NB4 (cell line): ENCODE measurements around the gene CYP19A1.

Source experiments
- CTCF ChIP-seq: IDR thresholded peaks from one replicate; pipeline ENCODE4 v1.5.1; 2012; ENCODE audit warnings: low read depth, low read length
- POLR2A ChIP-seq: IDR thresholded peaks from 2 replicates; pipeline ENCODE4 v1.6.1; 2011; ENCODE audit warnings: mild to moderate bottlenecking; ENCODE audit not compliant: insufficient read length; ENCODE audit errors: extremely low read depth

DNA sequence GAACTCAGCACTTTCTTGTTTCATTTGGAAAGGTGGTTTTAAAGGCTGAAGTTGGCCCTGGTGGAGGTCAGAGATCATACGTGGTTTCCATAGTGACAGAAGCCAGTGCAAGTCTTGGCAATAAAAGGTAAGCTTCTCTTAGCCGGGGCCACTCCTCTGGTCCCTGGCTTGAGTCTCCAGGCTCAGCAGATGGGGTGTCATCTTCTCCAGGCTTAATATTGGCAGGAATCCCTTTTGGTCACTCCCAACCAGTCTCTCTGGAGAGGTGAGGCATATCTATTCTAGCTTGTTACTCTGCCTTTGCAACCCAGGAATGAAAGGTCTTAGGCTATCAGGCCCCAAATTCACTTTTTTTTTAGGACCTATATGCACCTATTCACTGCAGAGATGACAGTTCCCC is 4.8 kb downstream of the CYP19A1 start:
- no peak for TF ChIP-seq CTCF
- no peak for TF ChIP-seq POLR2A
